WTC11 (cell line): ENCODE results near the gene LRRC28. TPM values are rescaled to one million over a fixed set of nuclear protein-coding genes. Genes with fewer than 3 reads are reported as not detected.

ENCODE experiments used
- ATAC-seq: fragments of 200-7000 bp; cut with Tn5 transposase; 2 replicates; pipeline ENCODE4 v1.10.0; 2021; ENCODE audit warnings: mild to moderate bottlenecking, moderate library complexity
- CTCF ChIA-PET: fragments of 300-600 bp; sonication (Branson Sonifier 250); formaldehyde crosslinking; loops from one replicate; lab custom pipeline; 2021; ENCODE audit warnings: antibody characterized with exemption; lab: Charles Lee
- POLR2A ChIA-PET: fragments of 350-600 bp; sonication (Branson Sonifier 250); formaldehyde crosslinking; loops from one replicate; lab custom pipeline; 2021; ENCODE audit warnings: antibody characterized with exemption; lab: Charles Lee
- DNase-seq: peaks from one replicate; pipeline ENCODE4 v3.0.0; 2021; ENCODE audit warnings: low spot score
- H3K27ac Mint-ChIP-seq: 2 replicates; pipeline ENCODE4 v1.8.0; 2021; ENCODE audit warnings: mixed read lengths
- H3K27me3 Mint-ChIP-seq: 2 replicates; pipeline ENCODE4 v1.8.0; 2021; ENCODE audit warnings: low read depth, mild to moderate bottlenecking, moderate library complexity, mixed read lengths
- H3K36me3 Mint-ChIP-seq: 2 replicates; pipeline ENCODE4 v1.8.0; 2021; ENCODE audit warnings: mixed read lengths
- H3K4me1 Mint-ChIP-seq: 2 replicates; pipeline ENCODE4 v1.8.0; 2022; ENCODE audit warnings: mixed read lengths
- H3K4me3 Mint-ChIP-seq: 2 replicates; pipeline ENCODE4 v1.8.0; 2021; ENCODE audit warnings: mild to moderate bottlenecking, moderate library complexity, mixed read lengths
- H3K9me3 Mint-ChIP-seq: 2 replicates; pipeline ENCODE4 v1.8.0; 2021; ENCODE audit warnings: mixed read lengths
- FOXJ3 ChIP-seq: sonication (generic); formaldehyde crosslinking; IDR thresholded peaks from 2 replicates; pipeline ENCODE4 v1.9.0; 2021; ENCODE audit warnings: missing genetic modification reagents, mild to moderate bottlenecking, borderline replicate concordance
- GTF2I ChIP-seq: fragments of 250-450 bp; sonication (Bioruptor Pico); conservative IDR thresholded peaks from 2 replicates; pipeline ENCODE4 v1.4.0; 2021; ENCODE audit warnings: mild to moderate bottlenecking
- KAT7 ChIP-seq: sonication (generic); formaldehyde crosslinking; IDR thresholded peaks from 2 replicates; pipeline ENCODE4 v1.8.1; 2023; ENCODE audit warnings: missing genetic modification reagents, mild to moderate bottlenecking, borderline replicate concordance
- NFATC4 ChIP-seq: fragments of 250-450 bp; sonication (Bioruptor Pico); IDR thresholded peaks from 2 replicates; pipeline ENCODE4 v1.9.0; 2021; ENCODE audit warnings: mild to moderate bottlenecking
- NFE2L1 ChIP-seq: sonication (generic); formaldehyde crosslinking; IDR thresholded peaks from 2 replicates; pipeline ENCODE4 v1.8.1; 2023; ENCODE audit warnings: missing genetic modification reagents
- RORB ChIP-seq: fragments of 250-450 bp; sonication (Bioruptor Pico); IDR thresholded peaks from 2 replicates; pipeline ENCODE4 v1.9.0; 2021; ENCODE audit warnings: mild to moderate bottlenecking
- TP53 ChIP-seq: sonication (generic); formaldehyde crosslinking; IDR thresholded peaks from 2 replicates; pipeline ENCODE4 v1.8.1; 2023; ENCODE audit warnings: mild to moderate bottlenecking, missing genetic modification reagents
- ZNF219 ChIP-seq: sonication (generic); formaldehyde crosslinking; IDR thresholded peaks from 2 replicates; pipeline ENCODE4 v1.8.0; 2023; ENCODE audit warnings: missing genetic modification reagents, mild to moderate bottlenecking, borderline replicate concordance
- ZNF232 ChIP-seq: sonication (generic); formaldehyde crosslinking; IDR thresholded peaks from 2 replicates; pipeline ENCODE4 v1.8.0; 2022; ENCODE audit warnings: mild to moderate bottlenecking, missing genetic modification reagents
- total RNA-seq: library from RNA; stranded (reverse); gene quantifications from 3 replicates; pipeline ENCODE4 v1.2.3, GENCODE V29; 2021
- TF ChIP-seq, protein P1 (sequence below): fragments of 250-450 bp; sonication (Bioruptor Pico); IDR thresholded peaks from 2 replicates; pipeline ENCODE4 v1.9.0; 2021; ENCODE audit warnings: mild to moderate bottlenecking
- TF ChIP-seq, protein P2 (sequence below): sonication (generic); formaldehyde crosslinking; IDR thresholded peaks from 2 replicates; pipeline ENCODE4 v1.8.1; 2023; ENCODE audit warnings: mild to moderate bottlenecking, missing genetic modification reagents
- TF ChIP-seq, protein P3 (sequence below): fragments of 250-450 bp; sonication (Bioruptor Pico); IDR thresholded peaks from 2 replicates; pipeline ENCODE4 v1.9.0; 2021; ENCODE audit warnings: mild to moderate bottlenecking
- TF ChIP-seq, protein P4 (sequence below): sonication (generic); formaldehyde crosslinking; IDR thresholded peaks from 2 replicates; pipeline ENCODE4 v1.8.1; 2022; ENCODE audit warnings: mild to moderate bottlenecking, moderate library complexity, missing genetic modification reagents
- TF ChIP-seq, protein P5 (sequence below): sonication (generic); formaldehyde crosslinking; IDR thresholded peaks from 2 replicates; pipeline ENCODE4 v1.8.0; 2023; ENCODE audit warnings: missing genetic modification reagents, mild to moderate bottlenecking, borderline replicate concordance

LRRC28 gene
- total RNA-seq, 1 experiment from 2014 or later = 18.4 TPM

DNA sequence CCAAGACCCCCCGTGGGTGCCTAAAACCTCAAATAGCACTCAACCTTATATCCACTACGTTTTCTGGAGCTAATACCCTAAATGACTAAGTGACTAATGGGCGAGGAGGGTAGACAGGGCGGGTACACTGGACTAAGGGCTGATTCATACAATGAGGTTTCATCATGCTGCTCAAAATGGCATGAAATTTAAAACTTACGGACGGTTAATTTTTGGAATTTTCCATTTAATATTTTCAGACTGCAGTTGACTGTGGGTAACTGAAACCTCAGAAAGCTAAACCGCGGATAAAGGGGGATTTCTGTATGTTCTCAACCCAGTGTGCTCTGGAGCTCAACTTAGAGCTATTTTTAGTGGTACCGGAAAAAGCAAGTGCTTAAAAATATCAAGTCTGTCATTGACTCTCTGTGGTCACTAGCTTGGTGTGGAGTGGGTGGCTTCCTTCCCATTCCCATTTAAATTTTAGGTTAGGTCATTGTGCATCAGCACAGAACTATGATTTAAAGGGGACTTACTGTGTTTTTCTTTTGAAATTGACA lies 72.9 kb downstream of the LRRC28 start:
- TF ChIP-seq, protein P1, sequence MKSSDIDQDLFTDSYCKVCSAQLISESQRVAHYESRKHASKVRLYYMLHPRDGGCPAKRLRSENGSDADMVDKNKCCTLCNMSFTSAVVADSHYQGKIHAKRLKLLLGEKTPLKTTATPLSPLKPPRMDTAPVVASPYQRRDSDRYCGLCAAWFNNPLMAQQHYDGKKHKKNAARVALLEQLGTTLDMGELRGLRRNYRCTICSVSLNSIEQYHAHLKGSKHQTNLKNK = no peak
- TF ChIP-seq RORB (no peak), ZNF219 (CRISPR knock-in tag) (no peak), NFATC4 (no peak), KAT7 (CRISPR knock-in tag) (no peak), NFE2L1 (CRISPR knock-in tag) (no peak)
- TF ChIP-seq, protein P2, sequence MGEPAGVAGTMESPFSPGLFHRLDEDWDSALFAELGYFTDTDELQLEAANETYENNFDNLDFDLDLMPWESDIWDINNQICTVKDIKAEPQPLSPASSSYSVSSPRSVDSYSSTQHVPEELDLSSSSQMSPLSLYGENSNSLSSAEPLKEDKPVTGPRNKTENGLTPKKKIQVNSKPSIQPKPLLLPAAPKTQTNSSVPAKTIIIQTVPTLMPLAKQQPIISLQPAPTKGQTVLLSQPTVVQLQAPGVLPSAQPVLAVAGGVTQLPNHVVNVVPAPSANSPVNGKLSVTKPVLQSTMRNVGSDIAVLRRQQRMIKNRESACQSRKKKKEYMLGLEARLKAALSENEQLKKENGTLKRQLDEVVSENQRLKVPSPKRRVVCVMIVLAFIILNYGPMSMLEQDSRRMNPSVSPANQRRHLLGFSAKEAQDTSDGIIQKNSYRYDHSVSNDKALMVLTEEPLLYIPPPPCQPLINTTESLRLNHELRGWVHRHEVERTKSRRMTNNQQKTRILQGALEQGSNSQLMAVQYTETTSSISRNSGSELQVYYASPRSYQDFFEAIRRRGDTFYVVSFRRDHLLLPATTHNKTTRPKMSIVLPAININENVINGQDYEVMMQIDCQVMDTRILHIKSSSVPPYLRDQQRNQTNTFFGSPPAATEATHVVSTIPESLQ (CRISPR knock-in tag) = no peak
- TF ChIP-seq, protein P3, sequence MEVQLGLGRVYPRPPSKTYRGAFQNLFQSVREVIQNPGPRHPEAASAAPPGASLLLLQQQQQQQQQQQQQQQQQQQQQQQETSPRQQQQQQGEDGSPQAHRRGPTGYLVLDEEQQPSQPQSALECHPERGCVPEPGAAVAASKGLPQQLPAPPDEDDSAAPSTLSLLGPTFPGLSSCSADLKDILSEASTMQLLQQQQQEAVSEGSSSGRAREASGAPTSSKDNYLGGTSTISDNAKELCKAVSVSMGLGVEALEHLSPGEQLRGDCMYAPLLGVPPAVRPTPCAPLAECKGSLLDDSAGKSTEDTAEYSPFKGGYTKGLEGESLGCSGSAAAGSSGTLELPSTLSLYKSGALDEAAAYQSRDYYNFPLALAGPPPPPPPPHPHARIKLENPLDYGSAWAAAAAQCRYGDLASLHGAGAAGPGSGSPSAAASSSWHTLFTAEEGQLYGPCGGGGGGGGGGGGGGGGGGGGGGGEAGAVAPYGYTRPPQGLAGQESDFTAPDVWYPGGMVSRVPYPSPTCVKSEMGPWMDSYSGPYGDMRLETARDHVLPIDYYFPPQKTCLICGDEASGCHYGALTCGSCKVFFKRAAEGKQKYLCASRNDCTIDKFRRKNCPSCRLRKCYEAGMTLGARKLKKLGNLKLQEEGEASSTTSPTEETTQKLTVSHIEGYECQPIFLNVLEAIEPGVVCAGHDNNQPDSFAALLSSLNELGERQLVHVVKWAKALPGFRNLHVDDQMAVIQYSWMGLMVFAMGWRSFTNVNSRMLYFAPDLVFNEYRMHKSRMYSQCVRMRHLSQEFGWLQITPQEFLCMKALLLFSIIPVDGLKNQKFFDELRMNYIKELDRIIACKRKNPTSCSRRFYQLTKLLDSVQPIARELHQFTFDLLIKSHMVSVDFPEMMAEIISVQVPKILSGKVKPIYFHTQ (CRISPR knock-in tag) = no peak
- TF ChIP-seq, protein P4, sequence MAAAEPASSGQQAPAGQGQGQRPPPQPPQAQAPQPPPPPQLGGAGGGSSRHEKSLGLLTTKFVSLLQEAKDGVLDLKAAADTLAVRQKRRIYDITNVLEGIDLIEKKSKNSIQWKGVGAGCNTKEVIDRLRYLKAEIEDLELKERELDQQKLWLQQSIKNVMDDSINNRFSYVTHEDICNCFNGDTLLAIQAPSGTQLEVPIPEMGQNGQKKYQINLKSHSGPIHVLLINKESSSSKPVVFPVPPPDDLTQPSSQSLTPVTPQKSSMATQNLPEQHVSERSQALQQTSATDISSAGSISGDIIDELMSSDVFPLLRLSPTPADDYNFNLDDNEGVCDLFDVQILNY (CRISPR knock-in tag) = no peak
- no peak overlapping the region for H3K4me3 Mint-ChIP-seq
- DNase-seq = no peak
- CTCF ChIA-PET = no interaction called here
- H3K36me3 Mint-ChIP-seq = no peaks in the 10 kb centered on the region
- no peaks in the 10 kb centered on the region for H3K27me3 Mint-ChIP-seq
- H3K9me3 Mint-ChIP-seq = no peaks in the 10 kb centered on the region
- POLR2A ChIA-PET = no interaction called here
- H3K27ac Mint-ChIP-seq = no peak overlapping the region; the same call in 1 of the 2 replicates
- H3K4me1 Mint-ChIP-seq = no peaks in the 10 kb centered on the region
- no peak for ATAC-seq

DNA sequence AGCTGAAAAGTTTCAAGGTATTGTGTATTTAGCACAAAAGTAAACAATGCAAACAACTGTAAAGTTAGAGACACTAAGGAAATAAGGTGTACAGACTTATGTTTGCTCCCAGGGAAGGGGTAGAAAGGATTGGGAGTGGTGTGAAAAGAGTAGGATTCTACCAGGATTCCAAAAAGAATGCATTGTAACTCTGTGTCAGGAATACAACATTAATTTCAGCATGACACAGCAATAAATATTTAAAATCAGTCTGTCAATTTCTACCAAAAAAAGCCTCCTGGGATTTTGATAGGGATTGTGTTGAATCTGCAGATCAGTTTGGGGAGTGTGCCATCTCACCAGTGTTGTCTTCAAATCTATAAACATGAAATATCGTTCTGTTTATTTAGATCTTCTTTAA lies 73.4 kb downstream of the LRRC28 start:
- Mint-ChIP-seq H3K4me3 (no peak overlapping the region), H3K4me1 (no peaks in the 10 kb centered on the region), H3K9me3 (no peaks in the 10 kb centered on the region), H3K27me3 (no peaks in the 10 kb centered on the region), H3K27ac (no peak overlapping the region), H3K36me3 (no peaks in the 10 kb centered on the region)
- POLR2A ChIA-PET = no interaction called here
- CTCF ChIA-PET = no interaction called here
- DNase-seq (no peak), ATAC-seq (no peak)
- TF ChIP-seq NFE2L1 (CRISPR knock-in tag) (no peak), FOXJ3 (CRISPR knock-in tag) (no peak), GTF2I (CRISPR knock-in tag) (no peak), TP53 (no peak), ZNF232 (CRISPR knock-in tag) (no peak)
- TF ChIP-seq, protein P5, sequence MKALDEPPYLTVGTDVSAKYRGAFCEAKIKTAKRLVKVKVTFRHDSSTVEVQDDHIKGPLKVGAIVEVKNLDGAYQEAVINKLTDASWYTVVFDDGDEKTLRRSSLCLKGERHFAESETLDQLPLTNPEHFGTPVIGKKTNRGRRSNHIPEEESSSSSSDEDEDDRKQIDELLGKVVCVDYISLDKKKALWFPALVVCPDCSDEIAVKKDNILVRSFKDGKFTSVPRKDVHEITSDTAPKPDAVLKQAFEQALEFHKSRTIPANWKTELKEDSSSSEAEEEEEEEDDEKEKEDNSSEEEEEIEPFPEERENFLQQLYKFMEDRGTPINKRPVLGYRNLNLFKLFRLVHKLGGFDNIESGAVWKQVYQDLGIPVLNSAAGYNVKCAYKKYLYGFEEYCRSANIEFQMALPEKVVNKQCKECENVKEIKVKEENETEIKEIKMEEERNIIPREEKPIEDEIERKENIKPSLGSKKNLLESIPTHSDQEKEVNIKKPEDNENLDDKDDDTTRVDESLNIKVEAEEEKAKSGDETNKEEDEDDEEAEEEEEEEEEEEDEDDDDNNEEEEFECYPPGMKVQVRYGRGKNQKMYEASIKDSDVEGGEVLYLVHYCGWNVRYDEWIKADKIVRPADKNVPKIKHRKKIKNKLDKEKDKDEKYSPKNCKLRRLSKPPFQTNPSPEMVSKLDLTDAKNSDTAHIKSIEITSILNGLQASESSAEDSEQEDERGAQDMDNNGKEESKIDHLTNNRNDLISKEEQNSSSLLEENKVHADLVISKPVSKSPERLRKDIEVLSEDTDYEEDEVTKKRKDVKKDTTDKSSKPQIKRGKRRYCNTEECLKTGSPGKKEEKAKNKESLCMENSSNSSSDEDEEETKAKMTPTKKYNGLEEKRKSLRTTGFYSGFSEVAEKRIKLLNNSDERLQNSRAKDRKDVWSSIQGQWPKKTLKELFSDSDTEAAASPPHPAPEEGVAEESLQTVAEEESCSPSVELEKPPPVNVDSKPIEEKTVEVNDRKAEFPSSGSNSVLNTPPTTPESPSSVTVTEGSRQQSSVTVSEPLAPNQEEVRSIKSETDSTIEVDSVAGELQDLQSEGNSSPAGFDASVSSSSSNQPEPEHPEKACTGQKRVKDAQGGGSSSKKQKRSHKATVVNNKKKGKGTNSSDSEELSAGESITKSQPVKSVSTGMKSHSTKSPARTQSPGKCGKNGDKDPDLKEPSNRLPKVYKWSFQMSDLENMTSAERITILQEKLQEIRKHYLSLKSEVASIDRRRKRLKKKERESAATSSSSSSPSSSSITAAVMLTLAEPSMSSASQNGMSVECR = no peak
